GM18868 (cell line): ENCODE results near the gene MTPN.
A peak's percentile ranks its signal among the peaks of the same experiment; 100 is the strongest.

ENCODE experiments used
- ATAC-seq: cut with Tn5 transposase; IDR thresholded peaks from one replicate; pipeline ENCODE4 v1.9.1; 2021; ENCODE audit warnings: mild to moderate bottlenecking, moderate library complexity; ENCODE audit not compliant: unreplicated experiment

MTPN gene

DNA sequence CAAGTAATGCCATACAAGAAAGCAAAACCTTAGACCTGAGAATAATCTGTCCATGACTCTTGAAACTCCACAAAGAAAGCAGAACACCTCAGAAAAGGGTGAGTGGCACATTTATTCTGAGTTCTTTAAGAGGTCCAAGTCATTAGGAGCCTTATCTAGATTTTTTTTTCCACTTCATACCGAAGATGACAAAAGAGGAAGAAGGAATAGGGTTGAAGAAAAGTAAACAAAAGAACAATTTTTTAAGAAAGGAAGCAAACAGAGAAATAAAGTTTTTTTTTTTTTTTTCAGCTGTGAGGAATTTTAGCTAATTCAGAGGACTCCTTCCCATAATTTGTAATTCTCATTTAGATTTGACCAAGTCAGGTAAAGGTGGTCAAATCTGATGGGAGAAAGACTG is 13.1 kb upstream of the MTPN start:
- no peak for ATAC-seq

DNA sequence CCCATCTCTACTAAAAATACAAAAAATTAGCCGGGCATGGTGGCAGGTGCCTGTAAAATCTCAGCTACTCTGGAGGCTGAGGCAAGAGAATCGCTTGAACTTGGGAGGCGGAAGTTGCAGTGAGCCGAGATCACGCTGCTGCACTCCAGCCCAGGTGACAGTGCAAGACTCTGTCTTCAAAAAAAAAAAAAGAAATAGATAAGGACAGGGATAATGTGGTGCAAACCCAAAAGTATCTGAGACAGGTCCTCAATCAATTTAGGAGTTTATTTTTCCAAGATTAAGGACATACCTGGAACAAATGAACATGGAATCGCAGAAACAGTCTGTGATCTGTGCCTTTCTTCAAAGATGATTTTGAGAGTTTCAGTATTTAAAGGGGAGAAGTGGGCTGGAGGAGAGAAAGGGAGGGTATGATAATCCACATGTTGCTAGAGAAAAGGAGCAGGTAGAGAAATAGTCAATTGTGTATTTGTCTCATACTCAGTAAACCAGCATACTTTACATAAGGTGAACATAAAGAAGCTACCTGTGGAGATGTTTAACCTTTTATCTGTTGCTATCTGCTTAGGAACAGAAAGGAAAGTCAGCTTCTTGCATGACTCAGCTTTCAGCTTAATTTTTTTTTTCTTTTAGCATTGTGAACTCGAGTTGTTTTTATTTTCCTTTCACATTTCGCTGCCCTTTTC is 4.9 kb upstream of the MTPN start:
- ATAC-seq: no peak

DNA sequence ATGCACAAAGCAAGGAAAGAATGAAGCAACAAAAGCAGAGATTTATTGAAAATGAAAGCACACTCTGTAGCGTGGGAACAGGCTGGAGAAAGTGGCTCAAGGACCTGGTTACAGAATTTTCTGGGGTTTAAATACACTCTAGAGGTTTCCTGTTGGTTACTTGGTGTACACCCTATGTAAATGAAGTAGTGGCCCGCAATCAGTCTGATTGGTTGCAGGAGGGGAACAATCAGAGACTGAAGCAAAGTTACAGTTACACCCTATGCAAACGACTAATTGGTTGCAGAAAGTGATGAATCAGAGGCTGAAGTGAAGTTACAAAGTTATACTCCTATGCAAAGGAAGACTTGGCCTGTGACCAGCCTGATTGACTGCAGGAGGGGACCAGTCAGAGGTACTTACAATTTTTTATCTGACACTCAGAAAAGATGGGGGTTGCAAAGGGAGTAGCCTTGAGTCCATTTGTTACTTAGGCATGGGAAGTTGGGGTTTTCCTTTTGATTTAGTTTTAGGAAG is 3.6 kb upstream of the MTPN start:
- ATAC-seq: peak; percentile 50

DNA sequence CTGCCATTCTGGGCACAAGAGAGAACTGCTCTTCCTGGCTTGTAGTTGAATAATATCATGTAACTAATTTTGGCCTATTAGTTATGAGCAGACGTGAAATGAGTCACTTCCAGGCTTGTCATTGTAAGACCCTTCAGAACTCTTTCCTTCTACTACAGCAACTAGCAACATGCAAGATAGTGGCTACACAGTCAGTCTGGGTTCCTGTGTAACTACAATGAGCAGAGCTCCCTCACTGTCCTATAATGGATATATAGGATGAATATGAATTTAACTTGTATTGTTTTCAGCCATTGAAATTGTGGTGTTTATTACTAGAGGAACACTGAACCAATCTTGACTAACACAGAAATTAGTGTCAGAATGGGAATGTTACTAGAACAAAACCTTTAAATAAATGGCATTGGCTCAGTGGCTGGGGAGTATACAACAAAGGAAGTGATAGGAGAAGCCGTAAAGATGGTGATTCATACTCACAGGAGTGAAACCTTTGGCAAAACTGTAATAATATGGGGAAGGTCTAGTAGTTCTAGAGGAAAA is 2.9 kb upstream of the MTPN start:
- ATAC-seq: peak; percentile 44

DNA sequence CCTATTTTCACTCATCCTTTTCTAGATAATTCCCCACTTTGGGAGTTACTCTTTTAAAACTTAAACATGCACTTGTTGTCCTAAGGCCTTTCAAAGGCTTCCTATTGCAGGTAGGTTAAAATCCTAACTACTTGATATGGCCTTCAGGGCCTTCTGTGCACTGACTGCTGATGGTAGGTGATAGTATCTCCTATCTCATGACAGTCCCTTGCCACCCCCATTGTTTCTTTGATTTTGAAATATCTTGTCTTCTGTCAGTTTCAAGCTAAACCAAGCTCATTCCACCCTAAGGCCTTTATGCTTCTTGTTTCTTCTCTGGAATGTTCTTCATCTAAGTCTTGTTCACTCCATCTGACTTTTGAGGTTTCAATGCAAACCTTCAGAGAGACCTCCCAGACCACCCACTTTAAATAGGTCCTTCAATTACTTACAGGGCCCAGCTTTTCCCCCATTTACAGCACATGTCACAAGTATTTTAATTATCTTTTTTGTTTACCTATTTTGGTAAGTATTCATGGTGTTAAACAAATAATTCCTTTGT is 2.4 kb upstream of the MTPN start:
- no peak for ATAC-seq

DNA sequence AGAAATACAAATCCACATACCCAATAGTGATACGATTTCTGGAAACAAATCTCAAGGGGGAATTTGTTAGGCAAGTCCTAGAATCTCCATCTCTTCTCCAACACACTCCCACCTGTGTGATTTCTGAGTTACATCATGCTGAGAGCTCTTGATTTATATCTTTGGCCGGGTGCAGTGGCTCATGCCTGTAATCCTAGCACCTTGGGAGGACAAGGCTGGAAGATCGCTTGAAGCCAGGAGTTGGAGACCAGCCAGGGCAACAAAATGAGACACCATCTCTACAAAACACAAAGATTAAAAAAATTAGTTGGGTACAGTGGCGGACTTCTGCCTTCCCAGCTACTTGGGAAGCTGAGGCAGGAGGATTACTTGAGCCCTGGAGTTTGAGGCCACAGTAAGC is 1.5 kb upstream of the MTPN start:
- no peak for ATAC-seq

DNA sequence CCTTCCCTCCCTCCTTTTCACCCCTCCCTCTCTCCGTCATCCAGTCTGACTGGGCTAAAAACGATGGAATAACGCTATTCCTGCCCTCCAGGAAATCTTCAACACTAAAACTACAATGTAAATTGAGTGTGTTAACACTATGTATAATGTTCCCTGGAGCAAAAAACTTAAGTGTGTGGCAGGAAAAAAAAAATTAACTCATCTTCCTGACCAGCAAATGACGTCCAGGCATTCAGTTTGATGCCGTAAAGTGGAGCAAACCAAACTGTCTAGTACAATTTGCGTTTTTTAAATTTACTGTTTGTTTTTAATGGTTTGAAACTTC is 545 bp upstream of the MTPN start:
- no peak for ATAC-seq

DNA sequence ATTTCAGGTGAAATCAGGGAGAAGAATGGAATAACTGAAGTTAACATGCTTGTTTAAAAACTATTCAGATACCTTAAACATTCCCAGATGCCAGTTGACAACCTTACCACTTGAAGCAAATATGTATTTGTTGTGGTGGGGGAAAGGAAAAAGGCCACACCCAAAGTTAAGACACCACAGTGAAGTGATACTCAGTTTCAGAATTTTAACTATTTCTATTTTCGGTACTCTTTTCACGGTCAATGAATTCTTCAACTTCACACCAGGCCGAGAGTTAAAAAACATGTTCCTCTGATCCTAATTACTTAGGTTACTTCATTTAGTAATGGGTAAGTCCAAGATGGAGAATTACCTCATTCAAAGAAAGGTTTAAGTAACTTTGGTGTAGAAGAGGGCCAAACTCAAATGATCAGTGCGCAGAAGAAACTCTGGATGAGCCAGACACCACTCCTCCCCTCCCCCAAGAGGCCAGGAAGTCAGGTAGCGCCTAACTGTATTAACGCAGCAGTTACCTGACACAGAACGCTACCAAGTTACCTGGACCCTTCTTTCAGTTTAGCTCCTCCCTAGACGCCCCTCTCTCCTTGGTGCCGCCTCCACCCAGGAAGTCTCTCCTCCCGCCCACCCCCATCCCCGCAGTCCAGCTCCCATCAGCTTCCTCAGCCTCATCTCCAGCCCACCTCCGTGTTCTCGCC is 700 bp downstream of the MTPN start:
- peak; percentile 17 for ATAC-seq

DNA sequence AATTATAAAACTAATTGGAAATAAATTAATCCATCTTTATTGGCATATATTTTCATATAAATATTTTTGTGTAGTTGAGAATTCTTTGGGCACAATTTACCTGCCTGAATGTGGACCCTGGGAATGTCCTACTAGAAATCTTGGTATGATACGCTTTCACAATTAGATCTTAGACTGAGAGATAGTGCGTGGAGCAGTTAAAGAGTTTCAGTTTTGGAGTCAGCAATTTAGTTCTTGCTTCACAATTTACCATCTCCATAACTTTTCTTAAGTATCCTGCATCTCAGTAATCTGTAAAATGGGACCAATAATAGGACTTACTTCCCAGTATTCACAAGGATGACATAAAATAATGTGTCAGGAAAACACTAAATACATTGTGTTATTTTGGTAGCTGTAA is 2.0 kb downstream of the MTPN start:
- no peak for ATAC-seq

DNA sequence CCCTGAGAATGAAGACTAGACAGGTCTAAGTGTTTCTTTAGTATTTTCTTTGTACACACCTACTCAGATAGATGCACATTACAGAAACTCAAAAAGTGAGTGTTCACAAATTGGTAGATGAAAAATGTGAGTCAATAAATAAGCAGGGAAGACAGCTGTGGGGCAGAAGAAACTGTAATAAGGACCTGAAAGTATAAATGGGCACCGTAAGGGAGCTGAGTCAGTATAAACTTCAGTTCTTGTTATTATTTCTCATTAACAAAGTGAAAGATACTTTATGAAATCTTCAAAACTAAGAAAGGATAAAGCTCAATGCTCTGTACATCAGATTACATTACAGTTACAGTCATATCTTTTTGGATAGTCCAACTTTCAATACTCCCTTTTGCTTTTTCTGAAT is 2.5 kb downstream of the MTPN start:
- ATAC-seq: no peak

DNA sequence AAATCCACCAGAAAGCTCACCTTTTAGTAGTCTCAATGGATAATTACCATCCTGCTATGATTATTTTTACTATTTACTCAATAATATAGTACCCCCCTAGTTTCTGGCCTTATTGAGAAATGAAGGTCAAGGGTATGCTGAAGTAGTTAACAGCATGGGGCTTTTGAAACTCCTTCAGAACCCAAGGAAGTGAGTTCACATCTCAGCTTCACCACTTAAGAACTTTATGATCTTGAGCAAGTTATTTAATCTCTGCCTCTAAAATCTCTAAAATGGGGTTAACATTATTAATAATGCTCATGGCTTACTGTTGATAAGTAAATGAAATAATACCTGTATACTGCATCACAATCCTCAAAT is 5.8 kb downstream of the MTPN start:
- peak; percentile 28 for ATAC-seq

DNA sequence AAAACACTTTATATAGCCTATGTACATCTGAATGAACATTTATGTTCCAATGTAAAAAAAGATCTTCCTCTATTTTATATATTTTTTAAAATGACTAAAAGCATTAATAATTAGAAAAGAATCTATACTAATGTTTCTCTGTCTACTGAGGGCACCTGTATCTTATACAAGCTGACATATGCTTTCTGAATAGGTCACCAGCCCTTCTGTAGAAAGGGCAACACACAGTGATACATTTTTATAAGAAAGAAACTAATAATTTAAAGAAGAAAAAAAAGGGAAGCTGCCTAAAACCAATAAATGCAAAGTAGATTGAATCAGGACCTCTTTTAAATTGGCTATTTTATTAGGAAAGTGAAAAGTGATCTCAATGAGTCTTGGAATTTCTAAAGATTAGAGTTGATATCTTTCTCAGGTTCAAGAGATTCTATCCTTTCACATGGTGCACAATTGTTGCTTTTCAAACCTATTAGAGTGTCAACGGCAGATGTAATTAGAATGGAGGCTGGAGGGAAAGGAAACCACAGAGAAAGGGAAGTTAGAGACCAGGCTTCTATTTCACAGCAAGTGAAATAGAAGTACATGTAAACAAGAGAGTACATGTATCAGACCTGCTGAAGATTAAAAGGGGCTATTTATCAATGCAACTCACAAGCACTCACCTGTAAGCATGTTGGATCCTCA is 6.3 kb downstream of the MTPN start:
- peak; percentile 87 for ATAC-seq

DNA sequence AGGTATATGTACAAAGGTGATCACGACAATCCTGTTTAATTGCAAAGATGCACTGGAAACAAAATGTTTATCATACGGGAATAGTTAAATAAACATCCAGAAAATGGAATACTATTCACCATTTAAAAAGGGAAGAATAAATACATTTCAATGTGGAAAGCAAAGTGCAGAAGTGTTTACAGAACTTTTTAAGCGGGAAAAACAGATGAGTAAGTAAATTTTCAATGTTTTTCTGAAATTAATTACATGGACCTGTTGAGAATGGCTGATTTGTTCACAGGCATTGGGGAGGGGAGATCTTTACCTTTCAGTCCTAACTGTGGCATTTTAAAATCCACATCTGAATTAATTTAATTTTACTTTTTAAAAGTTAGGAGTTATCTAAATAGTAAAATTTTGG is 7.1 kb downstream of the MTPN start:
- no peak for ATAC-seq

DNA sequence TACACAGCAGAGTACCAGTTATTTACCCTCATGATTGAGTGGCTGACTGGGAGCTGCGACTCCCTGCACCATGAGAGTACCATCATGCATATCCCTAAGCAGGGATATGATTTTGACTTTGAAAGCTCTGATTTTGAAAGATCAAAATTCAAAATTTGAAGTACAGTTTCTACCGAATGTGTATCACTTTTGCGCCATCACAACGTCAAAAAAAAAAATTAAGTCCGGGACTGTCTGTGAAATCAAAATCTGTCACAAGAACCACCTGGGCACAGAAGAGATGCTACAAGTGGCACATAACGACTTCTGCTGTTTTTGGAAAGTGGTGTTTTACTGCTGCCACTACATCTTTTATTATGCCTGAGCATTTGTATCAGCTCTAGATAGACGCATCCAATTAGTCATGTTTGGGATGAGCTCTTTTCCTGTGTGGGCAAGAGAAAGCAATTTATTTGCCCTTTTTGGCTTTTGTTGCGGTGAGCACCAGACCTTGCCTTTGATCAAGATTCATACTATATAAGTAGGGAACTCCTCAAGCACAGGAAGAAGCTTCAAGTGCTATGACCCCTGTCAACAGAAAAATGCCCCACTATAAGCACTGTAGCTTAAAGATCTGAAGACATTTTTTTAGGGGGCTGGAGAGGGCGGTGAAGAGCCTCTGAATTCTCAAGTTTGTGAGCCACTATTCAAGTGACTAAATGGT is 10.7 kb downstream of the MTPN start:
- no peak for ATAC-seq

DNA sequence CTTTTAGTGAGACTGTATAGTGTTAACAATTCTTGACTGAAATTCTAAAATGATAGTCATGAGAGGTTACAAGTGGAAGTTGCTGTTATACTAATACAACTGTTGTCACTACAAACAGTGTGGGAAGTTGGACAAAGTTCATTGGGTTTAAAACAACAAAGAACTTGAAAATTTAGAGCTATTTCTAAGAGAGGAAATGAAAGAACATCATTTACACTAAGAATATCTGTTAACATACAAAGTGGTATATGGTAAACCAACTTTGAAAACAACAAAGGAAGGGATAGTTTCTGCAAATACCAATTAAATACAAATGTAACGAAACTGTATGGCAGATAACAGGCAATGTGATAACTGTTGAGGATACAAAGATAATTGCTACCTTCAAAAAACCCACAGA is 11.6 kb downstream of the MTPN start:
- ATAC-seq: peak; percentile 74

DNA sequence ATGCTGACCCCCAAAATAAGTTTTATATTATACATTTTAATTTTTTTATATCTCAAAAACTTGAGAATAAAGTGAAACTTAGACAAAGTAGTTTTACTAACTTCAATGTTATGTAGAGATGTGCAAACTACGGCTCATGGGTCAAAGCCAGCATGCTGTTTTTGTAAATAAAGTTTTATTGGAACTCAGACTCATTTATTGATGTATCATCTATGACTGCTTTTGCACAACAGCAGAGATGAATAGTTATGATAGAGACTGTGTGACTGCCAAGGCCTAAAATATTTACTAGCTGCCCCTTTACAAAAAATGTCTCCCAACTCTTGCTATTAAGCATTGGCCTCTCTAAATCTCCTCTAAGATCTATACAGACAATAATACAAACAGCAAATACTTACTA is 12.4 kb downstream of the MTPN start:
- no peak for ATAC-seq

DNA sequence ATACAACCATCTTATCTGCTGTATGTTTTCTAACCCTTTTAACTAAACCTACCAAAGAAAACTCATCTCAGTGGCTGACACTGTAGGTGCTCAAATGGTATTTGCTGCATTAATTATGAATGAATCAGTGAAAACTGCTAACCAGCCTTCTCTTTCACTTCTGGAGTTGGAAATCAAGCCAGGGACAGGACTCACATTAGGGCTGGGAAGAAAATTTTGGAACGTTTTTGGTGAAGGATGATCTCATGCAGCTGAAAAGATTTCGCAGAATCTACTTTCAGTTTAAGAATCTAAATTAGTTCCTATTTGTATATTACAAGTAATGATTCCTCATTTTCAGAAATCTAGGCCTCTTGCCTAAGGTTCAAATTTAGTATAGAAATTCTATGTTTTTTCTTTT is 12.9 kb downstream of the MTPN start:
- ATAC-seq: no peak

DNA sequence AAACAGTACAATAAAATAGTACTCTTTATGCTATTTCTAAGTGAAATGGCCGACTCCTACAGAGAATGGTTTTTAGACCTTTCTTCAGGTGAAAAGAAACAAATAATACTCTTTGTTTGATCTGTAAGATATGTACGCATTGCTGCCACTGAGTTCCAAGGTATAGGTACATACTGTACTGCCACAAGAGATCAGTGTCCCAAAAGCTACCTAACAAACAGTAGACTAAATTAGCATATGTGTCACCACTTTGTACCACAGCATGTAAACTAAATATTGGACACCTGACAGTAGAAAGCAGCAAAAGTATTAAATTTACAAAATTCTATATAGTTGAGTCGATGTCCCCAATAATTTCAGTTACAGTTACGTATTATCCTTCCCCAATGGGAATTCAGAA is 14.4 kb downstream of the MTPN start:
- ATAC-seq: no peak

DNA sequence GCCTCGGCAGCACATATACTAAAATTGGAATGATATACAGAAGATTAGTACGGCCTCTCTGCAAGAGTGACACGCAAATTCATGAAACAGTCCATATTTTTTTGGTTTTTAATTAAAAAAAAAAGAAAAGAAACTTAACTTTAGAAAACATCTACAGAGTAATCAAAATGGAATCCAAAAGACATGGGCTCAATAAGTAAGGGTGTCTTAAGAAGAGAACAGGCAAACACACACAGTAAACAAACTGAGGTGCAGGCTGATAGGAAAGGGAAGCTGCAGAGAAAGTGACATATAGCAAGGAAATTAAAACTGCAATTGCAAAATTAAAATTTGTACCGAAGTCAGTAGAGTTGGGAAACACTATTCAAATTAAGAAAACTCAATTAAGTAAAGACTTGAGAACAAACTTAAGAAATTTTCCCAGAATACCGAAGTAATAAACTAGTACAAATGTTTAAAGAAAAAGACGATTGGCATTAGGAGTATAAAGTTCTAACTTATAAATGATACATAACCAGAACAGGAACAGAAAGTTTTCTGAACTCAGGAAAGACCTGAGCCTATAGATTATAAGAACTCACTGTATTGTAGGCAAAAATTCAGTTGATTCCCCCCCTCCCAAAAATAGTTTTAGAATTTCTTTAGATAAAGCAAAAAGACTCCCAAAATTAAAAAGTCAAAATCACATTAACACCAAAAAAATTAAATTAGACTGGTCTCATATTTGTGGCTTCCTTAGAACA is 16.3 kb downstream of the MTPN start:
- no peak for ATAC-seq

DNA sequence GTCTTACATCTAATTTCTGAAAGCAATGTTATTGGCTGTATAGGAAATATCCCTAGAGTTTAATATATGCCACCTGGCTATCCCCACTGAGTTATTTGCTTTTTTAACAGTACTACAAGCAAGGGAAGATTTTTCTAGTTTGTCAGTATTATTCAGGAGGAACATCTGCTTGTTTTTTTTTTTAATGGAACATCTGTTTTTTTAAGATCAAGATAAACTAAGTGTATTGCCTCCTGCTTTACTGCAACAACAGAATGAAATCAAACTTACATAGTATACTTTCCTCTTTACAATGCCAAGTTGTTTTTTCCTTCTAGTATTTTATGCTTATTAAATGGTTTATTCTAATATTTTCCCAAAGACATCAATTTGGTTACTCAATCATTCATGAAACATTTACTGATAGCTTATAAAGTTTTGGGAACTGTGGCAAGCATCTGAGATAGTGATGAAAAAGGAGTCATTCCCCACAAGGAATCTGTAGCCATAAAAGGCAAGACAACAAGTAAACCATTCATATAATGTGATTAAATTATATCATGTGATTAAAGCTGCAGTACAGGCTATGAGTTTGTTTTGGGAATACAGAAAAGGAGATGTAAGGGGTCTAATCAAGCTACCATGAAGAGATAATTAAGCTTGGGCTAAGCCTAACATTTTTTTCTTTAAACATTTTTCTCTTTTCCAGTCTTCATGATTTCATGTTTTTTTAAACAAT is 17.4 kb downstream of the MTPN start:
- no peak for ATAC-seq
